ENCODE data around the gene IZUMO4. TPM values are rescaled to one million over a fixed set of nuclear protein-coding genes. Genes with fewer than 3 reads are reported as not detected.

Gene IZUMO4
- total RNA-seq, 4 donors from 2014 or later: 2.1 to 8.1 (median 6.4) TPM

DNA sequence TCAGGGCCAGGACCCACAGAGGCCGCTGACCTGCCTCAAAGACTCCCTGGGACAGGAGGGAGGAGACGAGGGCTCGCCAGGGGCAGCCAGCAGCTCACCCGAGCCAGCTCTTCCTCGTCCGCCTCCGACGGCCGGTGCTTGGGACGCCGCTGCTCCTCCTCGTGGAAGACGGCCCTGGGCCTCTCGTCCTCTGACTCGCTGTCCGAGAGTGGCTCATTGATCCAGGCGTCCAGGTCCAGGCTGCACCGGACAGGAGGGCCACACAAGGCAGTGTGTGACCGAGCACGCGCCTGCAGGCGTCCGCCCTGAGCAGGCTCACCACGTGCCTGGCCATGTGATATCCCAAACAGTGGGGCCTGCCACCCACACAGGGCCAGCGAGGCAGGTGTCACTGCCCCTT is 19.8 kb downstream of the IZUMO4 start:
- no peak for TF ChIP-seq POLR2AphosphoS5 (IDR thresholded peaks at IDR 0.05)
- Histone ChIP-seq H3K27ac (no peak overlapping the region), H3K4me1 (no peaks in the 10 kb centered on the region), H3K4me3 (no peak overlapping the region), H3K27me3 (no peaks in the 10 kb centered on the region), H3K9me3 (no peaks in the 10 kb centered on the region), H3K36me3 (peaks cover 100% of the 10 kb centered on the region)
- no CpG with 5 or more reads among the region's 25 CpGs for WGBS
- no peak for DNase-seq (ENCODE audit: low spot score in 2 of 2)

DNA sequence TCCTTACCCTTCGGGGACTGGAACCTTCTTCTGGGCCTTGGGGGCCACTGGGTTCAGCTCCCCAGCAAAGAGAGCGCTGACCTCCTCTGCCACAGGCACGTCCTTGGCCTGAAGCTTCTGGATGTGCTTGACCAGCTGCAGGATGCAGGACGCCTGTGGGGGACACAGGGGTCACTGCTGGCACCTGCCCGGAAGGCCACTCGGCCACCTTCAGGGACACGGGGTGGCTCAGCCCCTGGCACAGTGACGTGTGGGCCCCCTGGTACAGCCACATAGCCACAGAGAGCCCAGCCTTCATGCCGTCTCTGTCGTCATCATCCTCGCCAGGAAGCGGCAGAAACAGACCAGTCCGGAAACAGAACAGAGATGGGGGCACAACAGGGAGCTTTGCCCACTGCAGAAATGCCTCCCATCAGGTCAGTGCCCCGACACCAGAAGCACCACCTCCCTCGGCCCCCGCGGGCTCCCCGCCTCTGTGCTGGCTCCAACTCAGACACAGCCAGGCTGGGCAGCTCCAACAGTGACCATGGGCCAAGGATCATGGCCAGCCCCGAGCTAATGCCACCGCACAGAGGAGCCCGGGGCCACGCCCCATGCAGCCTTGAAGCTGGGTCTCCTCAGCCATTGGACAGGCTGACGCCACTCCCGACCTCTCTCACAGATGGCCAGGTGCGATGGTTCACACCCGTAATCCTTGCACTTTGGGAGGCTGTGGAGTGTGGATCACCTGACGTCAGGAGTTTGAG is 20.7 kb downstream of the IZUMO4 start:
- Histone ChIP-seq H3K27me3 (no peaks in the 10 kb centered on the region), H3K36me3 (peaks cover 100% of the 10 kb centered on the region), H3K4me1 (no peaks in the 10 kb centered on the region), H3K9me3 (no peaks in the 10 kb centered on the region), H3K27ac (no peak overlapping the region), H3K4me3 (no peak overlapping the region)
- DNase-seq (ENCODE audit: low spot score in 2 of 2): no peak
- no peak for TF ChIP-seq POLR2AphosphoS5 (IDR thresholded peaks at IDR 0.05)
- no peak for TF ChIP-seq EP300 (IDR thresholded peaks at IDR 0.05)
- TF ChIP-seq, protein P1, sequence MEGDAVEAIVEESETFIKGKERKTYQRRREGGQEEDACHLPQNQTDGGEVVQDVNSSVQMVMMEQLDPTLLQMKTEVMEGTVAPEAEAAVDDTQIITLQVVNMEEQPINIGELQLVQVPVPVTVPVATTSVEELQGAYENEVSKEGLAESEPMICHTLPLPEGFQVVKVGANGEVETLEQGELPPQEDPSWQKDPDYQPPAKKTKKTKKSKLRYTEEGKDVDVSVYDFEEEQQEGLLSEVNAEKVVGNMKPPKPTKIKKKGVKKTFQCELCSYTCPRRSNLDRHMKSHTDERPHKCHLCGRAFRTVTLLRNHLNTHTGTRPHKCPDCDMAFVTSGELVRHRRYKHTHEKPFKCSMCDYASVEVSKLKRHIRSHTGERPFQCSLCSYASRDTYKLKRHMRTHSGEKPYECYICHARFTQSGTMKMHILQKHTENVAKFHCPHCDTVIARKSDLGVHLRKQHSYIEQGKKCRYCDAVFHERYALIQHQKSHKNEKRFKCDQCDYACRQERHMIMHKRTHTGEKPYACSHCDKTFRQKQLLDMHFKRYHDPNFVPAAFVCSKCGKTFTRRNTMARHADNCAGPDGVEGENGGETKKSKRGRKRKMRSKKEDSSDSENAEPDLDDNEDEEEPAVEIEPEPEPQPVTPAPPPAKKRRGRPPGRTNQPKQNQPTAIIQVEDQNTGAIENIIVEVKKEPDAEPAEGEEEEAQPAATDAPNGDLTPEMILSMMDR (IDR thresholded peaks at IDR 0.05): no peak
- TF ChIP-seq POLR2A (IDR thresholded peaks at IDR 0.05): no peak
- WGBS: 95% methylated on average over 14 of the region's 27 CpGs

DNA sequence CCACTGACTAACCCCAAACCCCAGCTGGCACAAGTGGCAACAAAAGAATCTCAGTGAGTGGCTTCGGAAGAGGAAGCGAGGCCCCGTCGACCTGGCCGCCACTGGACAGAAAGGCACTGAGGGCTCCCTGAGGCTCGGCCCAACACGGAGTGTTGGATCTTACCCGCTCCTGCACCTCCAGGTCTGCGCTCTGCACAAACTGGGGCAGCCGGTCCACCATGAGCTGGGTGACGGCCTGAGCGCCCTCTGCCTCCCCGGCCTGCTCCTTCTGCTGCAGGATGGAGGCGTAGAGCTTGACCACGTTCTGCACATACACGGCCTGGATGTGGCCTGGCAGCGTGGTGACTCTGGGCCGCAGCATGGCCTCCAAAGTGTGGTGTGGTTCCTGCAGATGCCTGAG is 21.7 kb downstream of the IZUMO4 start:
- Histone ChIP-seq H3K9me3 (no peaks in the 10 kb centered on the region), H3K4me1 (no peaks in the 10 kb centered on the region), H3K36me3 (peaks cover 100% of the 10 kb centered on the region), H3K27me3 (no peaks in the 10 kb centered on the region), H3K27ac (no peak overlapping the region), H3K4me3 (no peak overlapping the region)
- TF ChIP-seq POLR2A (IDR thresholded peaks at IDR 0.05) (no peak), EP300 (IDR thresholded peaks at IDR 0.05) (no peak), POLR2AphosphoS5 (IDR thresholded peaks at IDR 0.05) (no peak)
- TF ChIP-seq, protein P1 (IDR thresholded peaks at IDR 0.05): no peak
- WGBS: no CpG with 5 or more reads among the region's 18 CpGs
- no peak for DNase-seq (ENCODE audit: low spot score in 2 of 2)

DNA sequence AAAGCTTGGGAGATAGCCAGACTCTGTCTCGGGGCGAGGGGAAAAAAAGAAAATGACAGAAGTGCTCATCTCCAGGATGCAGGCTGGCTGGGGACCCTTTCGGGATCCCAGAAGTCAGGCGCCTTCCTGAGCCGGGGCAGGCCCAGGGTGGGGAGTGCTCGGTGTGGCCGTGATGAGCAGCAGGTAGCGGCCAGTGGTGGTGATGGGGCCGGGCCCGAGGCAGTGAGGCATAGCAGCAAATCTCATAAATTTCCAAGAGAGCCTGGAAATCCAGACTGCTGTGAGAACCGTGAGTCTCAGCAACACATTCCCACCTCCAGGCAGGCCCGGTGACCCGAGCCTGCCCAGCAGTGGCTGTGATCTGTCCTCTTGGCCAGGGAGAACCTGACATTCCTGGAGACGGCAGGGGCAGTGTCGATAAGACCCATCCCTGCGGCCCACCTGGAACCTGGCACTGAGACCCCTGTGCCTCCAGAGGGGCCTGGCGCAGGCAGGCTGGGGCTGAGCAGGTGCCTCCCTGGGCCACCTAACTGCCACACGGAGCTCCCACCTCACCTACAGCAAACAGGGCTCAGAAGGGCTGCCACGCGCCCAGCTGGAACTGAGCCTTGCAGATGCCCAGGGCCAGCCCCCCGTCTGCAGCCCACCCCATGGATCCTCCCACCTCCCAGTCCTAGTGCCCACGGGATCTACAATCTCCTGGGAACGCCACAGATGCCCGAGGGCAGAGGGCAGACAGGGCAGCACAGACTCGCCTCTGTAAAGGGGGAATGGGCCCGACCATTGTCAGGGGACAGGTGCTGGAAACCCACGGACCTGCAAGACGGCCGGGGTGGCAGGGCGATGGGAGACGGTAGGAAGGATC is 23.4 kb downstream of the IZUMO4 start:
- WGBS: 86% methylated on average over 16 of the region's 31 CpGs

DNA sequence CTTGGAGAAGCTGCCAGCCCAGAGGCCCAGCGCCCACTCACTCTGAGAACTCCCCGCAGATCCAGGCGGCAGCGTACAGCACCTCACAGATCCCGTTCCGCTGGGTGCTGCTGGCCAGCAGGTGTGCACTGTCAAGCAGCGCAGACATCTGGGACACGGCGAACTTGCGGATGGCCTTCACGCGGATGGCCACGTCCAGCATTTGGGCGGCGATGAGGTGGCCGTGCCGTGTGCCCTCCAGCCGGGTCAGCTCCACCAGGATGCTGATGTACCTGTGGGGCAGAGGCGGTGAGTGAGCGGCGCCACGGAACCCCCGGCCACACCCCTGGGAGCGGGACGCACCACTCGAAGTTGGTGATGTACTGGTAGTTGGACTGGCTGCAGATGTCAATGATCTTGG is 24.1 kb downstream of the IZUMO4 start:
- H3K4me3 ChIP-seq: no peak overlapping the region
- 96% methylated on average over 21 of the region's 26 CpGs for WGBS
- TF ChIP-seq POLR2AphosphoS5 (IDR thresholded peaks at IDR 0.05) (no peak), EP300 (IDR thresholded peaks at IDR 0.05) (no peak), POLR2A (IDR thresholded peaks at IDR 0.05) (no peak)
- TF ChIP-seq, protein P1 (IDR thresholded peaks at IDR 0.05): no peak
- H3K4me1 ChIP-seq: no peaks in the 10 kb centered on the region
- H3K27ac ChIP-seq: no peak overlapping the region
- H3K9me3 ChIP-seq: no peaks in the 10 kb centered on the region
- DNase-seq (ENCODE audit: low spot score in 2 of 2): no peak
- no peaks in the 10 kb centered on the region for H3K27me3 ChIP-seq
- H3K36me3 ChIP-seq: peaks cover 98% of the 10 kb centered on the region

More for the DNA sequence above, 23.4 kb downstream of the IZUMO4 start:
- no peak for DNase-seq (ENCODE audit: low spot score in 2 of 2)
- Histone ChIP-seq H3K9me3 (no peaks in the 10 kb centered on the region), H3K4me3 (no peak overlapping the region), H3K4me1 (no peaks in the 10 kb centered on the region), H3K27ac (no peak overlapping the region), H3K36me3 (peaks cover 98% of the 10 kb centered on the region), H3K27me3 (no peaks in the 10 kb centered on the region)
- TF ChIP-seq POLR2AphosphoS5 (IDR thresholded peaks at IDR 0.05): no peak
- no peak for TF ChIP-seq EP300 (IDR thresholded peaks at IDR 0.05)
- no peak for TF ChIP-seq POLR2A (IDR thresholded peaks at IDR 0.05)
- TF ChIP-seq, protein P1 (IDR thresholded peaks at IDR 0.05): no peak
